Naive B cell (primary cell): ENCODE results near the gene SLC15A4. TPM values are rescaled to one million over a fixed set of nuclear protein-coding genes. Genes with fewer than 3 reads are reported as not detected.

Experiments
- ATAC-seq, 2 donors: fragments of 150-1000 bp; cut with Tn5 transposase; 2 replicates each; pipeline ENCODE4 v1.10.0; 2021; ENCODE audit warnings: low read depth in 2 of 2, mild to moderate bottlenecking in 2 of 2, moderate library complexity in 2 of 2
- DNase-seq: peaks from one replicate; pipeline ENCODE4 v3.0.0; 2022
- H3K27ac Mint-ChIP-seq, 6 donors: one replicate each; pipeline ENCODE4 v1.8.0; 2020 to 2022; ENCODE audit warnings: mild to moderate bottlenecking in 6 of 6, mixed read lengths in 6 of 6, moderate library complexity in 5 of 6, inconsistent platforms in 2 of 6
- H3K27me3 Mint-ChIP-seq, 3 donors: one replicate each; pipeline ENCODE4 v1.8.0; 2021 to 2022; ENCODE audit warnings: mixed read lengths in 3 of 3, mild to moderate bottlenecking in 1 of 3
- H3K36me3 Mint-ChIP-seq, 2 donors: one replicate each; pipeline ENCODE4 v1.8.0; 2020 to 2022; ENCODE audit warnings: mixed read lengths in 2 of 2, inconsistent platforms in 1 of 2, mild to moderate bottlenecking in 1 of 2
- H3K4me1 Mint-ChIP-seq, 3 donors: one replicate each; pipeline ENCODE4 v1.8.0; 2020 to 2022; ENCODE audit warnings: mixed read lengths in 3 of 3, inconsistent platforms in 1 of 3, mild to moderate bottlenecking in 1 of 3, moderate library complexity in 1 of 3
- H3K4me3 Mint-ChIP-seq, 8 donors: one replicate each; pipeline ENCODE4 v1.8.0; 2020 to 2022; ENCODE audit warnings: mild to moderate bottlenecking in 8 of 8, mixed read lengths in 8 of 8, moderate library complexity in 8 of 8, inconsistent platforms in 2 of 8
- H3K9me3 Mint-ChIP-seq, 7 donors: one replicate each; pipeline ENCODE4 v1.8.0; 2020 to 2022; ENCODE audit warnings: mixed read lengths in 7 of 7, mild to moderate bottlenecking in 5 of 7, inconsistent platforms in 2 of 7, moderate library complexity in 1 of 7
- polyA plus RNA-seq, 6 donors: library from polyadenylated mRNA; unstranded; fragments of 300-500 nt; fragmentation: Illumina TruSeq; gene quantifications; one replicate each; pipeline ENCODE4 v1.2.3, GENCODE V29; 2021; ENCODE audit warnings: low read depth in 6 of 6

The SLC15A4 gene
- polyA plus RNA-seq, 6 donors from 2014 or later = 4.5 to 34.3 (median 13.8) TPM

- H3K36me3 Mint-ChIP-seq = no peaks in the 10 kb centered on the region
- no peak for DNase-seq
- H3K4me3 Mint-ChIP-seq = no peak overlapping the region
- H3K27me3 Mint-ChIP-seq = peaks cover 0 to 6% (median 4%) of the 10 kb centered on the region in 3 donors
- ATAC-seq = no peak
- H3K27ac Mint-ChIP-seq = no peak overlapping the region
- H3K9me3 Mint-ChIP-seq = peaks cover 0 to 7% (median 0%) of the 10 kb centered on the region in 7 donors
- H3K4me1 Mint-ChIP-seq = peaks cover 19 to 23% (median 22%) of the 10 kb centered on the region in 3 donors
These were observed 43.9 kb downstream of the SLC15A4 start for GRCh38 chr12:128779901-128780300.

DNA sequence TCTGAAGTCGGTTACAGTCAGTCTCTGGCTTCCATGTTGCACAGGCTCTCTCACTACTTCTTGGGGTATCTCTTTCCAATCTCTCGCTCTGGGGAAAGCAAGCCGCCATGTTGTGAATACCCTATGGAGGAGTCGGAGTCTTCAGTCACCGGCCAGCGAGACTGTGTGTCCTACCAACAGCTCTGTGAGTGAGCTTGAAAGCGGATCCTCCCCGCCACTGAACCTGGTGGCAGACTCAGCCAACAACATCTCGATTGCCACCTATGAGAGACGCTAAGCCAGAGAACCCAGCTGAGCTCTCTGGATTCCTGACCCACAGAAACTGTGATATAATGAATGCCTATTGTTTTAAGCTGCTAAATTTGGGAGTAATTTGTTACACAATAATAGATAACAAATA, 51.5 kb downstream of the SLC15A4 start:
- Mint-ChIP-seq H3K9me3 (peaks cover 0 to 2% (median 0%) of the 10 kb centered on the region in 7 donors), H3K27me3 (peaks cover 13 to 32% (median 14%) of the 10 kb centered on the region in 3 donors), H3K4me3 (no peak overlapping the region), H3K27ac (peak overlapping the region in 1 of 6 donors; percentile 12), H3K4me1 (no peaks in the 10 kb centered on the region), H3K36me3 (no peaks in the 10 kb centered on the region)
- ATAC-seq (no peak), DNase-seq (no peak)

DNA sequence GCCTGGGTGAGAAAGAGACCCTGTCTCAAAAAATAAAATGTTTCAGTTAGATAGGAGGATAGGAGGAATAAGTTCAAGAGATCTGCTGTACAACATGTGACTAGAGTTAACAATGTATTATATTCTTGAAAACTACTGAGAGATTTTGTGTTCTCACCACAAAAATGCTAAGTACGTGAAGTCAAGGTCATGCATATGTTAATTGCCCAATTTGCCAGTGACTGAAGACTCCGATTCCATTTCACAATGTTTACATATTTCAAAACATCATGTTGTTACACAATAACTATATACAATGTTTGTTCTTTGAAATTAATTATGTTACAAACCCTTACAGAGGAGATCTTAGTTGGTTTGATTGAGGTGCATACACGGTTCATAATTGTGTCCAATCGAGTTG, 52.1 kb downstream of the SLC15A4 start:
- peak overlapping the region in 1 of 6 donors; percentile 83 for H3K27ac Mint-ChIP-seq
- peaks cover 0 to 2% (median 0%) of the 10 kb centered on the region in 7 donors for H3K9me3 Mint-ChIP-seq
- H3K4me3 Mint-ChIP-seq = no peak overlapping the region
- DNase-seq = no peak
- ATAC-seq = no peak
- H3K36me3 Mint-ChIP-seq = no peaks in the 10 kb centered on the region
- no peaks in the 10 kb centered on the region for H3K4me1 Mint-ChIP-seq
- peaks cover 19 to 37% (median 19%) of the 10 kb centered on the region in 3 donors for H3K27me3 Mint-ChIP-seq

- ATAC-seq = no peak
- H3K4me1 Mint-ChIP-seq = no peaks in the 10 kb centered on the region
- H3K36me3 Mint-ChIP-seq = no peaks in the 10 kb centered on the region
- H3K9me3 Mint-ChIP-seq = peaks cover 0 to 2% (median 0%) of the 10 kb centered on the region in 7 donors
- H3K27ac Mint-ChIP-seq = peak overlapping the region in 1 of 6 donors; percentile 67
- DNase-seq = no peak
- H3K27me3 Mint-ChIP-seq = peaks cover 30 to 59% (median 46%) of the 10 kb centered on the region in 3 donors
- no peak overlapping the region for H3K4me3 Mint-ChIP-seq
These were observed 56.2 kb downstream of the SLC15A4 start for GRCh38 chr12:128767518-128767917.

DNA sequence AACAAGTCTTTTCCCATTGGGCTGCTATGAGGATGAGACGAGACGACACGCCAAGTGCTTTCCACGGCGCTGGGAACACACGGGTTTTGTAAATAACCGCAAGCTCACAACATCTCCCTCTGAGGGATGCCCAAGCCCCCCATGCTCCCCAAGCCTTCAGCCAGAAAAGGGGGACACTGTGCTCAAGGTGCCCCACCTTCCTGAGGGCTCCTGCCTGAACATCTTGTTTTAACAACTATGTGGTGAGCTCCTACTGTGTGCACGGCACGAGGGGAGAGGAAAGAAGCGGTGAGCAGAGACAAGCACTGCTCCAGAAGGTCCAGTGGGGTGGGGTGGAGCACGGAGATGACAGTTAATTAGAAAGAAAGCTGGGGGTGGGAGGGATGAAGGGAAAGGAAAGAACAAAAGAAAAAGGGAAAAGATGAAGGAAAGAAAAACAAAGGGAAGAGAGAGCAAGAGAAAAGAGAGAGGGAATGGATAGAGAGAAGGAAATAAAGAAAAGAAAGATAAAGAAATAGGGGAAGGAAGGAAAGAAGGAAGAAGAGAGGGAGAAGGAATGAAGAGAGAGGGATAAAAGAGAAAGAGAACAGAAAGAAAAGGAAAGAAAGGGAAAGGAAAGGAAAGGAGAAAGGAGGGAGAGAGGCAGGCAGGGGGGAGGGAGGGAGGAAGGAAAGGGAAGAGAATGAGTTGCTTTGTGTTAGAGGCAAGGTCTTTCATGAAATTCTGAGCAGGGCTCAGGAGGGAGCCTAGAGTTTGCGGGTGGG, 56.8 kb downstream of the SLC15A4 start:
- Mint-ChIP-seq H3K36me3 (no peaks in the 10 kb centered on the region), H3K9me3 (peaks cover 0 to 2% (median 0%) of the 10 kb centered on the region in 7 donors), H3K27me3 (peaks cover 30 to 59% (median 52%) of the 10 kb centered on the region in 3 donors), H3K4me3 (peak overlapping the region in 1 of 8 donors; percentile 60), H3K4me1 (no peaks in the 10 kb centered on the region), H3K27ac (peak overlapping the region in 1 of 6 donors; percentile 9)
- ATAC-seq (no peak), DNase-seq (no peak)

GRCh38 chr12:128763395-128763794, 60.4 kb downstream of the SLC15A4 start:
- DNase-seq = no peak
- Mint-ChIP-seq H3K9me3 (peaks cover 0 to 2% (median 0%) of the 10 kb centered on the region in 7 donors), H3K27me3 (peaks cover 21 to 59% (median 56%) of the 10 kb centered on the region in 3 donors), H3K27ac (no peak overlapping the region), H3K4me1 (no peaks in the 10 kb centered on the region), H3K4me3 (peak overlapping the region in 1 of 8 donors; percentile 4), H3K36me3 (no peaks in the 10 kb centered on the region)
- no peak for ATAC-seq

- DNase-seq = no peak
- Mint-ChIP-seq H3K4me3 (no peak overlapping the region), H3K9me3 (peaks cover 0 to 1% (median 0%) of the 10 kb centered on the region in 7 donors), H3K36me3 (no peaks in the 10 kb centered on the region), H3K4me1 (no peaks in the 10 kb centered on the region), H3K27ac (no peak overlapping the region), H3K27me3 (peaks cover 11 to 57% (median 45%) of the 10 kb centered on the region in 3 donors)
- ATAC-seq = no peak
These were observed 62.4 kb downstream of the SLC15A4 start for GRCh38 chr12:128761379-128761790.

DNA sequence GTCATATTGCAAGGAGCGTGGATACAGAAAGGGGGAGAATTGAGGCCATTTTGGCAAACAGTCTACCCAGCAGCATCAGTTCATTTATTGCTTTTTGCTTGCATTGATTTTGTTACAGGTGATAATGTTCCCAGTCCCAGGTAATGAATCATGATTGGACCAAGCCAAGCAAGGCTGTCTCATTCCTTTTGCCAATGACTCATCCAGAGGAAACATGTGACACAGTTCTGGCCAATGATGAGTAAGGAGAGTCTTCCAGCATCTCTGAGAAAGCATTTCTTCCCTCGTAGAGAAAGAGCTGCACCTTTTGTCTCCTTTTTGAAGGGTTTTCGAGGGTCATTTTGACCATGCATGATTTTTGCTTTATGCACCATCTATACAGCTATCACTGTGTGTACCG, 68.2 kb downstream of the SLC15A4 start:
- H3K27me3 Mint-ChIP-seq = peaks cover 0 to 20% (median 17%) of the 10 kb centered on the region in 3 donors
- H3K27ac Mint-ChIP-seq = no peak overlapping the region
- H3K9me3 Mint-ChIP-seq = peaks cover 0 to 1% (median 0%) of the 10 kb centered on the region in 7 donors
- DNase-seq = no peak
- no peaks in the 10 kb centered on the region for H3K4me1 Mint-ChIP-seq
- ATAC-seq = no peak
- H3K4me3 Mint-ChIP-seq = no peak overlapping the region
- no peaks in the 10 kb centered on the region for H3K36me3 Mint-ChIP-seq

DNA sequence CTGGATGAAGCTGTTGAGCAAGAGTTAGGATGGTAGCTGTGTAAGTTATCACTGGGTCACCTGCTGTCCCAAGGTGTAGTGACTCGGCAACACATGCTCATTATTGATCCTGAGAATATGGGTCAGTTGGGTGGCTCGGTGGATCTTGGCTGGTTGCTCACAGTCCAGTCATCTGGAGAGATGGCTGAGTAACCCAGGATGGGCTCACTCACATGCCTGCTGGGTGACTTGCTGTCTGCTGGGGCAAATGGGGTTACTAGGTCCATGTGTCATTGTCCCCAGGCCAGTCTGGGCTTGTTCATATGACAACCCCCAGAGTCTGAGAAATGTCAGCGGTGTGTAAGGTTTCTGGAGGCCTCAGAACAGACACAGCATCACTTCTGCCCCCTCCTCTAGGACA, 69.5 kb downstream of the SLC15A4 start:
- Mint-ChIP-seq H3K36me3 (no peaks in the 10 kb centered on the region), H3K4me3 (no peak overlapping the region), H3K4me1 (no peaks in the 10 kb centered on the region), H3K27me3 (peaks cover 0 to 17% (median 9%) of the 10 kb centered on the region in 3 donors), H3K9me3 (peaks cover 0 to 1% (median 0%) of the 10 kb centered on the region in 7 donors), H3K27ac (no peak overlapping the region)
- ATAC-seq (no peak), DNase-seq (no peak)

DNA sequence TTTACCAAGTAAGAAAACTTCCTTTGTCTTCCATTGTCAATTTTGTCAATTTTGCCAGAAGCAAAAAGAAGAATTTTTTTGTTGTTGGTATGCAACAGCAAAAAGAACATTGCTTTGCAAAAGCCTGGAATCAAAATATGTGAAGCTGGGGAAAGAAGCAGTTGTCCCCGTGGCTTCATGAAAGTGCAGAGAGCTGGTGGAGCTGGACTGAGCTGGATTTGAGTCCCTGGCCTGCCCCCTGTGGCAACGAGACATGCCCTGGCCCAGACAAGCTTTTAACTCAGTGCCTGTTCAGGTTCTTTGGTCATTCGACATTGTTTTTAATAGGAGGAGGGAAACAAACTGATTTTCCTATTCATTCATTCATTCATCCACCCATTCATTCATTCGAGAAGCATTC, 70.3 kb downstream of the SLC15A4 start:
- H3K27me3 Mint-ChIP-seq = peaks cover 0 to 15% (median 9%) of the 10 kb centered on the region in 3 donors
- no peak for ATAC-seq
- peak overlapping the region in 1 of 8 donors; percentile 22 for H3K4me3 Mint-ChIP-seq
- no peak overlapping the region for H3K27ac Mint-ChIP-seq
- no peak for DNase-seq
- H3K4me1 Mint-ChIP-seq = no peaks in the 10 kb centered on the region
- no peaks in the 10 kb centered on the region for H3K36me3 Mint-ChIP-seq
- H3K9me3 Mint-ChIP-seq = peaks cover 0 to 1% (median 0%) of the 10 kb centered on the region in 7 donors

GRCh38 chr12:128752386-128752785, 71.4 kb downstream of the SLC15A4 start:
- H3K36me3 Mint-ChIP-seq = no peaks in the 10 kb centered on the region
- peaks cover 0 to 19% (median 15%) of the 10 kb centered on the region in 3 donors for H3K27me3 Mint-ChIP-seq
- no peaks in the 10 kb centered on the region for H3K4me1 Mint-ChIP-seq
- DNase-seq (no peak), ATAC-seq (no peak)
- peaks cover 0 to 1% (median 0%) of the 10 kb centered on the region in 7 donors for H3K9me3 Mint-ChIP-seq
- H3K27ac Mint-ChIP-seq = no peak overlapping the region
- H3K4me3 Mint-ChIP-seq = no peak overlapping the region

DNA sequence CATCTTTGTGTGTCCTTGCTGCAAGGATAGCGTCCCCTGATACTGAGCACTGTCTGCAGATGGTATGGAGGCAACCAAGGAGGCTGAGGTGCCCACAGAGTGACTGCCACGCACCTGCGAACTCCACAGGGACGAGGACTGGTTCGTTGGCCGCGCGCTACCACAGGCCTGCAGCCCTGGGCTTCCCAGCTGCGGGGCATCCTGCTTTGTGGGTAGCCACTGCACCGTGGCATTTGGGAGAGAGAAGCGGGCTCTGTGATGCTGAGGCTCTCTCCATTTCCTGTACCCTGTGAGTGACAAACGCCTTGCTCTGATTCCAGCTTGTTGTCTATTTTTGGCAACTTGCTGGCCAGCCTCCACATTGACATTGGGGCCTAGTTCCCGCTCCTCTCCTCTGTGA, 76.3 kb downstream of the SLC15A4 start:
- Mint-ChIP-seq H3K27me3 (peaks cover 16 to 33% (median 31%) of the 10 kb centered on the region in 3 donors), H3K4me3 (no peak overlapping the region), H3K36me3 (no peaks in the 10 kb centered on the region), H3K9me3 (peaks cover 0 to 1% (median 0%) of the 10 kb centered on the region in 7 donors), H3K4me1 (no peaks in the 10 kb centered on the region), H3K27ac (no peak overlapping the region)
- DNase-seq (no peak), ATAC-seq (no peak)

DNA sequence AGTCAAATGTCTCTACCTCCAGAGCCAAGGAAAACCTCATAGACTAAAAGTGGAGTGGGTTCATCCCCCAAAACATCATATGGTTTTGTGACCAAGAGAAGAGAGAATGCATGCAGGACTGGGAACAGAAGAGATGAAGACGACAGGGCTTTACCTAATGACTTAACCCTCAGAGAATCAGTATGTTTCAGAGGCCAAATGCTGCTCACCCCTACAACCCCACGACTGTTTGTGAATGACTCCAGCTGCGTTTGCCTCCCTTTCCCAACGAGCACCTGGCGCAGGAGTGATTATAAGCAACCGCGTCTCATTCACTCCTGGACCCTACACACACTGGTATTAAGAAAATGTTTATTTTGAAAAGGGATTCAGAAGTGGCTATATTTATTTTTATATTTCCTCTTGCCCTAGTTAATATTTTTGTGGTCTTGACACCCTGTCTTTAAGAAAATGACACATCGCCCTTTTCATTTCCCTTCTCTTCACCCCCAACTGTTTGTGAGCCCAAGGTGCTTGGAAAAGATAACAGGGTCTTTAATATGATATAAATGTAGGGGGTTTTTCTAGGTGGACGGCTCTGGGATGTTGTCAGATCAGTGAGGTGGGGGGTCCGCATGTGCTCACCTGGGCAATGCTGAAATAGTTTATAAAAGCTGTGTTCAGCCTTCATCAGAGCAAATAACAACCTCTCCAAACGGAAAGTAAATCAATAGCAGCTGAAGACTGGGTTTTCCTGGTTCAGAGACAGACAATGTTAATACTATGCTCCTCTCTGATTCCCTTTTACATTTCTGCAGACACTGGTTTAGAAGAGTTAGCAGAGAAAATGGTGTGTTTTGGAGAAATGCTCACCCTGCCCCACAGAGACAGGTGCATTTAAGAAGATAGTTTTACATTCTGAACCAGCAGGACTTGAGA, 77.7 kb downstream of the SLC15A4 start:
- Mint-ChIP-seq H3K4me1 (peaks cover 0 to 3% (median 0%) of the 10 kb centered on the region in 3 donors), H3K27ac (no peak overlapping the region), H3K4me3 (no peak overlapping the region), H3K27me3 (peaks cover 20 to 40% (median 37%) of the 10 kb centered on the region in 3 donors), H3K36me3 (no peaks in the 10 kb centered on the region), H3K9me3 (peaks cover 0 to 1% (median 0%) of the 10 kb centered on the region in 7 donors)
- ATAC-seq (no peak), DNase-seq (no peak)
